Islet precursor cell (in vitro differentiated cells): ENCODE measurements around the gene GAB3.

Experiments
- DNase-seq: peaks from one replicate; pipeline ENCODE4 v3.0.0-alpha.2; 2018

GAB3 gene

GRCh38 chrX:154750301-154751202 is at the start of gene GAB3:
GAB3 (minus strand) TSS chrX:154751077; CDS start chrX:154751025, 52 bp downstream.
- DNase-seq: peak; percentile 62

DNA sequence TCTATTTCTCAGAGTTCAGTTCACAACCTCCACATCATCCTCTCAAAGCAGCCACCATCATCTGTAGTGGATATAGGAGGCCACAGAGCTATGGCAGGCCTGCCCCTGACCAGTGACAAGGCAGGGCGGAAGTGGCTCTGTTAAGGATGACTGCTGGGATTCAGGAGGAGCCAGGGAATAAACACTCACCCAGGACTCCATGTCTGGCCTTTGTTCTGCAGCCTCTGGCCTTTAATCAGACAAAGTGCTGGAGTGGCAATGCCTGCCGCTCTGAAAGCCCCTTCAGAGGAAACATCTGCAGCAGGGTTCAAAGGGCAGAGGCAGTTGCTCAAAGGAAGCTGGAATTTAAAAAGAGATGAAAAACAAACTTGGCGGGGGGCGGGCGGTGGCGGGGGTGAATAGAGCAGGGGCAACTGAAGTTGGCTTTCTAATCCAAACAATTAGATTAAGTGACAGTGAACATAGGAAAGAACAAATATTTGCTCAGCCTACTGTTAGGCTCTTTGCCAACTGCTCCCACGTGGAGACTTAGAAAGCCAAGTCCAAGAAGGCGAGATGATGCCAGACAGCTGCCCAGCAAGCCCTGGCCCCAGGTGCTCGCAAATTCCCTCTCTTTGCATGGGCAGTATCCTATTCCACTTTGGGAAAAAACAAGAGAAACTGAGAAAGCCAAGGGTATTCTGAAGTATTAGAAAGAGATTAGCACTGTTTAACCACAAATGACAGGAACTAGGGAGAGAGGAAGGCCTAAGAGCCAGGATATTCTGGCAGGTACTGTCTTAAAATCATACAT is 48.9 kb upstream of the GAB3 start:
- DNase-seq: no peak

- DNase-seq: no peak
Measured at GRCh38 chrX:154797006-154797405, 46.1 kb upstream of the GAB3 start.

GRCh38 chrX:154795016-154795415 is 44.1 kb upstream of the GAB3 start:
- DNase-seq: no peak

GRCh38 chrX:154793084-154793795 is 42.4 kb upstream of the GAB3 start:
- DNase-seq: no peak

DNA sequence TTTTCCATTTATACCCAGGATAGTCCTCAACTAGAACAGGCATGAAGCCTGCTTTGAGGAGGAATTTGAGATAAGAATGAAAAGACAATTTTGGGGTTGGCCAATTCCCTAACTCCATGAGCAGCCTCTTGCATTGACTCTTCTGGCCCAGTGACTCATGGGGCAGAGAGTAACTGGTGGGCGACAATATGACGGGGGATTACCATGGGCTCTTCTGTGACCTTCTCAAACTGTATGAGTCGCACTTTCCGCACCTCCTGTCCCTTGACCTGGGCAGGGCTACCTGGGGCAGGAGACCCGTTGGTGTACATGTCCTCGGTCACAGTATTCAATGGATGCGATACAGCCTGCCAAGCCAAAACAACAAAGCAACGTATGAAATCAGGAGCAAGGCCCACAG is 41.1 kb upstream of the GAB3 start:
- DNase-seq: no peak

- DNase-seq: no peak
Measured at GRCh38 chrX:154791467-154791866, 40.6 kb upstream of the GAB3 start.

DNA sequence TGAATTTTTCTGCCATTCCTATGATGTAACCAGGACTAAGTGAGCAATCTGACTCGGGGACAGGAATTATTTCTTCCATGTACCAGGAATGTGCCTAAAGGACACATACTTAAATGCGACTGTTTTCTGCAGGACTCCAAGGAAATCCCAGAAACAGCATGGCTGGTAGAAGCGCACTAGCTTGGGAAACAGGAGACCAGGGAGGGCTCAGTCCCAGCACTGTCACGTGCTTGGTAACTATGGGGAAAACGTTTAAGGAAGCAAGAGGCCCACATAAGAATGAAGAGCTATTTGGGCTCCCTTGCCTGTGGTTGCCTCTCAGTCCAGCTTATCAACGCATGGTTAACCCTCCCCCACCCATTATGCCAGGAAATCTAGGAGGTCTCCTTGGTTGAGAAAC is 34.8 kb upstream of the GAB3 start:
- no peak for DNase-seq

- DNase-seq: no peak
Measured at GRCh38 chrX:154784149-154784995, 33.5 kb upstream of the GAB3 start.

- DNase-seq: no peak
Measured at GRCh38 chrX:154780968-154781367, 30.1 kb upstream of the GAB3 start.

GRCh38 chrX:154779261-154779660 is 28.4 kb upstream of the GAB3 start:
- no peak for DNase-seq

- DNase-seq: no peak
Measured at GRCh38 chrX:154776753-154777152, 25.9 kb upstream of the GAB3 start.

DNA sequence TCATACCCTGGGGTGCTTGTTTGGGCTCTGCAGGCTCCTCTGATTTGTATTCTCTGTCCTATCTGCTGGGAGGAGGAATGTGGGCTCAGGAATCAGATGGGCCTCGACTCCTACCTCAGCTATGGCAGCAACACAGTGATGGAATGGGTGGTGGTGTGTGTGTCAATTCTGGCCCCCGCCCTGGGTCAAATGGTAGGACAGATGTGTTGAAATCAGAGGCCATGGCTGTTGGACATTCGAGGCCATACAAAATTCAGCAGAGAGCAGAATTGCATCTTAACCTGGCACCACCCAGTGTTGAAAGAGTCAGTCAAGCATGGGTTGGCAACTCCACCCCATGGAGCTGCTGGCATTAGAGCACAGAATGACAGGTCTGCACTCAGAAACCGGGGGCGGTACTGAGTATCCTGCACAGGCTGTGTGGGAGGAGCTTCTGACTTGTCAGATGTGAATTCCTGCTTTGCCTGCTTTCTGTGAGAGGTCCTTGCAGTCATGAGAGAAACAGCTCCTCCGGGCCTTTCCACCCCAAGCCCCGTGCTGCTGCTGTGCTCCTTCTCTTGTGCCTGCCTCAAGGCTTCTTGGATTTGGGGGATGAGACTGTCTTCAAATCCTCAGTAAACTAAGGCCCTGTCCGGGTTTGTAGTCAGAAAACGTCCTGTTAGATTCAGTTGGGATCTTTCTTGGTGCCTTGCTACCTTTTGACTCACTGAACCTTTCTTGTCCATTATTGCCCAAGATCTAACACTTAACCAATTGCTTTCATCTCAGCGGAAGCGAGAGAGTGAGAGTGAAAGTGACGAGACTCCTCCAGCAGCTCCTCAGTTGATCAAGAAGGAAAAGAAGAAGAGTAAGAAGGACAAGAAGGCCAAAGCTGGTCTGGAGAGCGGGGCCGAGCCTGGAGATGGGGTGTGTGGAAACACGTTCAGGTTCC is 24.8 kb upstream of the GAB3 start:
- no peak for DNase-seq

- no peak for DNase-seq
Measured at GRCh38 chrX:154774622-154775021, 23.7 kb upstream of the GAB3 start.

DNA sequence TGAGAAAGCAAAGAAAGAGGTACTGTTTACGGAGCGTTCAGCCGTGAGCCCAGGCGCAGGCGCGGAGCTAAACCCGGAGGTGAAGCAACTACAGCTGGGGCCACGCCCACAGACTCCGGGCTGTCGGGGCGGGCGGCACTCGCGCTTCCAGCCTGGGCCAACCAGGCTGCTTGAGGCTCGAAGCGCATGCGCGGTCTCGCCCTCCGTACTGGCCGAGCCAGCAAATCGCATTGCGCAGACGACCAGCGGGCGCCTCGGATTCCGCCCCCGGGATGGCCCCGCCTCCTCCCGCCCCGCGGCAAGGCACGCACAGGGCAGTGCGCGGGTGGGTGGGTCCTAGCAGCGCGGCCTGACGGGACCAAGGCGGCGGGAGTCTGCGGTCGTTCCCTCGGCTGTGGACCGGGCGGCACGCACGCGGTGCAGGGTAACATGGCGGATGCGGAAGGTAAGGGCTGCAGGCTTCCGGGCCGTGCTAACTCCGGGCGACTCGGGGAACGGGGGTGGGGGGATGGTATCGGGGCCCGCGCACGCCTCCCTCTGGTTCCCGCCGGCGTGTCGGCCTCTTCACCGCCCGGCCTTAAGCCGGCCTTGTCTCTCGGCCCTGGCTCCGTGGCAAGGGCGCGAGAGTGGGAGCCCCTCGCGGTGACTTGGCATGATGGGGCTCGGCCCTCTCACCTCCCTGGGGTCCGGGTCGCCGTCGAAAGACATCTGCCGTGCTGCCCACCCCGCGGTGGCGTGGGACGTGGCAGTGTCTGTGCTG is 11.8 kb upstream of the GAB3 start, which contains the start of gene DKC1:
DKC1 (plus strand) TSS at position 328 of the 760 bp plus-strand sequence; CDS start at position 430, 102 bp downstream.
- peak; percentile 98 for DNase-seq

GRCh38 chrX:154761977-154762536 is 11.2 kb upstream of the GAB3 start:
- DNase-seq: no peak

GRCh38 chrX:154758696-154759095 is 7.8 kb upstream of the GAB3 start:
- DNase-seq: no peak

DNA sequence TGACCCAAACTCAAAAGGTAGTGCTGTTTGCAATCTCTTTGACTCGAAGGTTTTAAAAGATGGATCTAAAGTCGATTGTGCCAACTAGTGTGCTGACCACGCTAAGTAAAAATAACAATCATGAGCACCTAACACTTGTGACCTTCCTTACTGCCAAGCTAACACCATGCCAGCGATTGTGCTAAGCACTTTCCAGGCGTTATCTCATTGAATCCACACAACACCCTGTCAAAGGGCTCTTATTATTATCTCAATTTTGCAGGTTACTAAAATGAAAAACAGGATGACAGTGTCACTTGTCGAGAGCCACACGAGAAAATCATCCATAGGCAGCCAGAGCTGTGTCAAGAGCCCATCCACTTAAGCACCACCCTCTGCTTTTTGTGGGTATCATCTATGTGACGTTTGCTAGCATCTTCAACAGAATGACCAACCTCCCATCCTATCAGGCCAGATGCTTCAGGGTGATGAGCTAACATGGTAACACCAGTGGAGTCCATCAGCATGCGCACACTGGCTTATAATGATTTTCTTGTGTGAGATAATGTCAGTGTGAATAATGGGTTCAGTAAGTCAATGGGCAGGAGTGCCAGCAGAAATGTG is 893 bp upstream of the GAB3 start:
- DNase-seq: no peak

- DNase-seq: no peak
Measured at GRCh38 chrX:154751203-154751668, 359 bp upstream of the GAB3 start.
